NB4 (cell line): ENCODE measurements around the gene MXRA7.

Experiments used
- CTCF ChIP-seq: IDR thresholded peaks from one replicate; pipeline ENCODE4 v1.5.1; 2012; ENCODE audit warnings: low read depth, low read length
- MYC ChIP-seq: IDR thresholded peaks from 2 replicates; pipeline ENCODE4 v1.6.1; 2011; ENCODE audit warnings: low read depth, low read length
- POLR2A ChIP-seq: IDR thresholded peaks from 2 replicates; pipeline ENCODE4 v1.6.1; 2011; ENCODE audit warnings: mild to moderate bottlenecking; ENCODE audit not compliant: insufficient read length; ENCODE audit errors: extremely low read depth
- TF ChIP-seq, protein P1 (sequence below): IDR thresholded peaks from 2 replicates; pipeline ENCODE4 v1.6.1; 2011; ENCODE audit warnings: low read depth, low read length

DNA sequence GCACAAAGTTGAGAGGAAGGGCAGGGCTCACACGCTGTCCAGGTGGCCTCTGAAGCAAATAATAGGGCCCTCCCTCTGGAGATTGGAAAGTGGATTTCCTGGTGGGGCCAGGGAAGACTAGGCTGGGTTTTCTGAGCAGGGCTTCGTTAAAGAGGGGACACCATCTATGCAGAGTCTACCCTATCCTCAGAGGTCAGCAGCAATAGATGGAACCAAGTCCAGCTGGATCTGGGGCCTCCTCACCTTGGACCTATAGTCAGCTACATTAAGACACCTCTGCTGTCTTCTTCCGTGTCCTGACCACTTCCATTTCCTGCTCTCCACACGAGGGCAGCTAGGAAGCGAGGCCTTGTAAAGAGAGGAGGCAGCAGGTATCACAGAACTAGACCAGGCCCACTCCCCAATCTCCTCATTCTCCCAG, 52.5 kb downstream of the MXRA7 start:
- no peak for TF ChIP-seq POLR2A
- TF ChIP-seq CTCF = no peak
- TF ChIP-seq, protein P1, sequence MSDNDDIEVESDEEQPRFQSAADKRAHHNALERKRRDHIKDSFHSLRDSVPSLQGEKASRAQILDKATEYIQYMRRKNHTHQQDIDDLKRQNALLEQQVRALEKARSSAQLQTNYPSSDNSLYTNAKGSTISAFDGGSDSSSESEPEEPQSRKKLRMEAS = no peak
- no peak for TF ChIP-seq MYC
